Measurements from ENCODE around the gene TADA1.

The TADA1 gene

GRCh38 chr1:166911624-166912023 lies 35.6 kb upstream of the TADA1 start:
- no peaks in the 10 kb centered on the region for H3K27me3 ChIP-seq (ENCODE audit: low read depth, low read length)
- no peak overlapping the region for H3K9ac ChIP-seq (ENCODE audit: low read length)
- no peaks in the 10 kb centered on the region for H3K36me3 ChIP-seq (replicated peaks; ENCODE audit: low read depth, low read length)
- no peak for TF ChIP-seq CTCF (IDR thresholded peaks at IDR 0.05; ENCODE audit: low read depth, low read length)
- no peak for TF ChIP-seq EZH2phosphoT487 (IDR thresholded peaks at IDR 0.05; ENCODE audit: low read depth)
- peaks cover 13% of the 10 kb centered on the region; the same call in 1 of the 2 replicates for H3K9me3 ChIP-seq (ENCODE audit: insufficient read depth, low read length)
- no peak overlapping the region for H3K4me2 ChIP-seq (ENCODE audit: low read length)
- H2AFZ ChIP-seq (ENCODE audit: low read depth, low read length) = no peak overlapping the region
- no peak overlapping the region for H3K4me3 ChIP-seq (ENCODE audit: low read length)
- H4K20me1 ChIP-seq (ENCODE audit: insufficient read depth, low read length) = no peaks in the 10 kb centered on the region
- no peaks in the 10 kb centered on the region for H3K79me2 ChIP-seq (ENCODE audit: low read length)
- no peak overlapping the region for H3K27ac ChIP-seq (ENCODE audit: low read length)
- peaks cover 12% of the 10 kb centered on the region for H3K4me1 ChIP-seq (ENCODE audit: low read length)

GRCh38 chr1:166910396-166910994 lies 34.4 kb upstream of the TADA1 start:
- no peak overlapping the region; the same call in 1 of the 2 replicates for H2AFZ ChIP-seq (ENCODE audit: low read depth, low read length)

GRCh38 chr1:166908942-166909341 lies 32.9 kb upstream of the TADA1 start:
- Histone ChIP-seq H4K20me1 (ENCODE audit: insufficient read depth, low read length) (no peaks in the 10 kb centered on the region), H3K4me1 (ENCODE audit: low read length) (peaks cover 12% of the 10 kb centered on the region), H3K27me3 (ENCODE audit: low read depth, low read length) (no peaks in the 10 kb centered on the region), H3K27ac (ENCODE audit: low read length) (no peak overlapping the region), H2AFZ (ENCODE audit: low read depth, low read length) (no peak overlapping the region), H3K36me3 (replicated peaks; ENCODE audit: low read depth, low read length) (no peaks in the 10 kb centered on the region), H3K4me2 (ENCODE audit: low read length) (no peak overlapping the region), H3K9ac (ENCODE audit: low read length) (no peak overlapping the region), H3K4me3 (ENCODE audit: low read length) (no peak overlapping the region), H3K9me3 (ENCODE audit: insufficient read depth, low read length) (peaks cover 13% of the 10 kb centered on the region; the same call in 1 of the 2 replicates), H3K79me2 (ENCODE audit: low read length) (no peaks in the 10 kb centered on the region)
- no peak for TF ChIP-seq CTCF (IDR thresholded peaks at IDR 0.05; ENCODE audit: low read depth, low read length)
- TF ChIP-seq EZH2phosphoT487 (IDR thresholded peaks at IDR 0.05; ENCODE audit: low read depth) = no peak

More at GRCh38 chr1:166910396-166910994, 34.4 kb upstream of the TADA1 start:
- H3K4me1 ChIP-seq (ENCODE audit: low read length) = peaks cover 12% of the 10 kb centered on the region
- H4K20me1 ChIP-seq (ENCODE audit: insufficient read depth, low read length) = no peaks in the 10 kb centered on the region
- H3K9ac ChIP-seq (ENCODE audit: low read length) = no peak overlapping the region
- no peaks in the 10 kb centered on the region for H3K36me3 ChIP-seq (replicated peaks; ENCODE audit: low read depth, low read length)
- H3K27me3 ChIP-seq (ENCODE audit: low read depth, low read length) = no peaks in the 10 kb centered on the region
- no peak overlapping the region for H3K4me2 ChIP-seq (ENCODE audit: low read length)
- H3K27ac ChIP-seq (ENCODE audit: low read length) = no peak overlapping the region
- no peak overlapping the region for H3K4me3 ChIP-seq (ENCODE audit: low read length)
- peaks cover 13% of the 10 kb centered on the region; the same call in 1 of the 2 replicates for H3K9me3 ChIP-seq (ENCODE audit: insufficient read depth, low read length)
- TF ChIP-seq EZH2phosphoT487 (IDR thresholded peaks at IDR 0.05; ENCODE audit: low read depth) = no peak
- peak; percentile 95 for TF ChIP-seq CTCF (IDR thresholded peaks at IDR 0.05; ENCODE audit: low read depth, low read length)
- H3K79me2 ChIP-seq (ENCODE audit: low read length) = no peaks in the 10 kb centered on the region

- H3K27ac ChIP-seq (ENCODE audit: low read length) = no peak overlapping the region
- H3K4me2 ChIP-seq (ENCODE audit: low read length) = peak overlapping the region; percentile 30
Measured at GRCh38 chr1:166907763-166908162, 31.7 kb upstream of the TADA1 start.

More at GRCh38 chr1:166907763-166908162, 31.7 kb upstream of the TADA1 start:
- Histone ChIP-seq H3K79me2 (ENCODE audit: low read length) (no peaks in the 10 kb centered on the region), H3K9ac (ENCODE audit: low read length) (no peak overlapping the region), H3K9me3 (ENCODE audit: insufficient read depth, low read length) (peaks cover 13% of the 10 kb centered on the region; the same call in 1 of the 2 replicates), H3K27me3 (ENCODE audit: low read depth, low read length) (no peaks in the 10 kb centered on the region), H3K4me1 (ENCODE audit: low read length) (peaks cover 17% of the 10 kb centered on the region), H4K20me1 (ENCODE audit: insufficient read depth, low read length) (no peaks in the 10 kb centered on the region), H3K4me3 (ENCODE audit: low read length) (no peak overlapping the region), H2AFZ (ENCODE audit: low read depth, low read length) (peak overlapping the region; percentile 4), H3K36me3 (replicated peaks; ENCODE audit: low read depth, low read length) (no peaks in the 10 kb centered on the region)
- no peak for TF ChIP-seq CTCF (IDR thresholded peaks at IDR 0.05; ENCODE audit: low read depth, low read length)
- TF ChIP-seq EZH2phosphoT487 (IDR thresholded peaks at IDR 0.05; ENCODE audit: low read depth) = no peak

All from OCI-LY3 (cell line).